ENCODE results near the gene MRPL57. TPM values are rescaled to one million over a fixed set of nuclear protein-coding genes. Genes with fewer than 3 reads are reported as not detected.
A peak's percentile ranks its signal among the peaks of the same experiment; 100 is the strongest.
"Not testable (repeated sequence)": the region's sequence is repeated elsewhere in the genome, so short reads cannot be mapped to it uniquely, and the experiment has no call there.

The MRPL57 gene
- total RNA-seq, result 11.3 and 12.2 TPM in 2 replicates

- peak; percentile 97 for DNase-seq
- Mint-ChIP-seq H3K27ac (peak within 1 kb of the TSS; percentile 91), H3K9me3 (no peaks in the 10 kb centered on the region), H3K4me1 (peaks cover 22% of the 10 kb centered on the region), H3K27me3 (no peaks in the 10 kb centered on the region), H3K4me3 (peak within 1 kb of the TSS; percentile 96), H3K36me3 (ENCODE audit: low read depth) (peaks cover 7% of the 10 kb centered on the region)
- TF ChIP-seq, protein P1, sequence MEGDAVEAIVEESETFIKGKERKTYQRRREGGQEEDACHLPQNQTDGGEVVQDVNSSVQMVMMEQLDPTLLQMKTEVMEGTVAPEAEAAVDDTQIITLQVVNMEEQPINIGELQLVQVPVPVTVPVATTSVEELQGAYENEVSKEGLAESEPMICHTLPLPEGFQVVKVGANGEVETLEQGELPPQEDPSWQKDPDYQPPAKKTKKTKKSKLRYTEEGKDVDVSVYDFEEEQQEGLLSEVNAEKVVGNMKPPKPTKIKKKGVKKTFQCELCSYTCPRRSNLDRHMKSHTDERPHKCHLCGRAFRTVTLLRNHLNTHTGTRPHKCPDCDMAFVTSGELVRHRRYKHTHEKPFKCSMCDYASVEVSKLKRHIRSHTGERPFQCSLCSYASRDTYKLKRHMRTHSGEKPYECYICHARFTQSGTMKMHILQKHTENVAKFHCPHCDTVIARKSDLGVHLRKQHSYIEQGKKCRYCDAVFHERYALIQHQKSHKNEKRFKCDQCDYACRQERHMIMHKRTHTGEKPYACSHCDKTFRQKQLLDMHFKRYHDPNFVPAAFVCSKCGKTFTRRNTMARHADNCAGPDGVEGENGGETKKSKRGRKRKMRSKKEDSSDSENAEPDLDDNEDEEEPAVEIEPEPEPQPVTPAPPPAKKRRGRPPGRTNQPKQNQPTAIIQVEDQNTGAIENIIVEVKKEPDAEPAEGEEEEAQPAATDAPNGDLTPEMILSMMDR (IDR thresholded peaks at IDR 0.05), result no peak
- ChIA-PET POLR2A (interaction anchor here (0.5 to 2.3 kb wide), 13 partner anchors 10 to 645 kb away, joined by 3 to 15 read pairs (median 6); partner anchors contain the start of genes EEF1AKMT1, FGF9, MICU2 and XPO4), CTCF (interaction anchor here (0.6 to 1.5 kb wide), 5 partner anchors 121 to 684 kb away, joined by 3 to 7 read pairs (median 3); no protein-coding TSS in a partner anchor)
- peak; percentile 94 for ATAC-seq (ENCODE audit: low read depth)
- intact Hi-C loops (cut with micrococcal nuclease), result loop anchor here (1.0 to 10.0 kb wide), 9 partner anchors 66 to 491 kb away; partner anchors contain the start of genes IL17D, LATS2, MICU2 and ZDHHC20
Measured at GRCh38 chr13:21176215-21176981, at the start of gene MRPL57, which contains the start of gene SKA3. TSS of gene MRPL57 (plus strand) at chr13:21176658. CDS start at chr13:21176917, 259 bp downstream. TSS of gene SKA3 (minus strand) at chr13:21176552. CDS start at chr13:21176477, 75 bp downstream.

DNA sequence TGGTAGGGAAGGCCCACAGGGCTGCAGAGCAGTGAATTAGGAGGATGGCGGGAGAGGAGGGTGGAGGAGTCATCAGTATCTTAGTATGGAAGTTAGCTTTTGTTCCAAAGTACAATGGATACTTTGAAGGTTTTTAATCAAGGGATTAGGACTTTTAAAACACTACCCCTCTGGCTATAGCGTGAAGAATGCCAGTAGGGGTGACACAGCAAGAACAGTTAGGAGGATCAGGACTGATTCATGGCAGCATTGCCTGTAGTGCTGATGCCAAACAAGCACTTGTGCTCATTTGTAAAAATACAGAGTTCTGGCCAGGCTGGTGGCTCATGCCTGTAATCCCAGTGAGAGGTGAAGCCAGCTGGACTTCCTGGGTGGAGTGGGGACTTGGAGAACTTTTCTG, 46.3 kb upstream of the MRPL57 start:
- CTCF ChIA-PET, result no interaction called here
- H3K4me1 Mint-ChIP-seq, result no peaks in the 10 kb centered on the region
- no peaks in the 10 kb centered on the region for H3K36me3 Mint-ChIP-seq (ENCODE audit: low read depth)
- intact Hi-C loops (cut with micrococcal nuclease), result no loop called here
- H3K27me3 Mint-ChIP-seq, result peaks cover 15% of the 10 kb centered on the region
- no peaks in the 10 kb centered on the region for H3K9me3 Mint-ChIP-seq
- POLR2A ChIA-PET, result no interaction called here
- ATAC-seq (ENCODE audit: low read depth) (no peak), DNase-seq (no peak)
- no peak overlapping the region for H3K27ac Mint-ChIP-seq
- no peak overlapping the region for H3K4me3 Mint-ChIP-seq
- TF ChIP-seq, protein P1 (IDR thresholded peaks at IDR 0.05), result no peak

- DNase-seq, result no peak
- H3K36me3 Mint-ChIP-seq (ENCODE audit: low read depth), result no peaks in the 10 kb centered on the region
- no peak for ATAC-seq (ENCODE audit: low read depth)
- intact Hi-C loops (cut with micrococcal nuclease), result no loop called here
- H3K9me3 Mint-ChIP-seq, result peaks cover 5% of the 10 kb centered on the region
- ChIA-PET POLR2A (no interaction called here), CTCF (no interaction called here)
- no peak overlapping the region for H3K27ac Mint-ChIP-seq
- H3K27me3 Mint-ChIP-seq, result peaks cover 17% of the 10 kb centered on the region
- H3K4me1 Mint-ChIP-seq, result no peaks in the 10 kb centered on the region
- H3K4me3 Mint-ChIP-seq, result no peak overlapping the region
- TF ChIP-seq, protein P1 (IDR thresholded peaks at IDR 0.05), result no peak
Measured at GRCh38 chr13:21133077-21133476, 43.4 kb upstream of the MRPL57 start.

DNA sequence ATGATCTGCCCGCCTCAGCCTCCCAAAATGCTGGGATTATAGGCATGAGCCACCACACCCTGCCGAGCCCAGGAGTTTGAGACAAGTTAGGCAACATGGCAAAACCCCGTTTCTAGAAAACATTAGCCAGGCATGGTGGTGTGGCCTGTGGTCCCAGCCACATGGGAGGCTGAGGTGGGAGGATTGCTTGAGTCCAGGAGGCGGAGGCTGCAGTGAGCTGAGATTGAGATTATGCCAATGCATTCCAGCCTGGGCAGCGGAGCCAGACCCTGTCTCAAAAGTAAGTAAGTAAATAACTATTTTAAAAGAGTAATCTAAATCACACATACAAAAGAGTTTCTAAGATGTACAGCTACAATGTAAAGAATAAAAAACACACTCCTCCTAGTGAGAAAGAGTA, 42.0 kb upstream of the MRPL57 start:
- ATAC-seq (ENCODE audit: low read depth) (no peak), DNase-seq (no peak)
- H3K27ac Mint-ChIP-seq, result no peak overlapping the region
- H3K9me3 Mint-ChIP-seq, result peaks cover 5% of the 10 kb centered on the region
- intact Hi-C loops (cut with micrococcal nuclease), result no loop called here
- POLR2A ChIA-PET, result no interaction called here
- peaks cover 17% of the 10 kb centered on the region for H3K27me3 Mint-ChIP-seq
- TF ChIP-seq, protein P1 (IDR thresholded peaks at IDR 0.05), result no peak
- H3K36me3 Mint-ChIP-seq (ENCODE audit: low read depth), result no peaks in the 10 kb centered on the region
- peaks cover under 1% of the 10 kb centered on the region for H3K4me1 Mint-ChIP-seq
- CTCF ChIA-PET, result no interaction called here
- no peak overlapping the region for H3K4me3 Mint-ChIP-seq

DNA sequence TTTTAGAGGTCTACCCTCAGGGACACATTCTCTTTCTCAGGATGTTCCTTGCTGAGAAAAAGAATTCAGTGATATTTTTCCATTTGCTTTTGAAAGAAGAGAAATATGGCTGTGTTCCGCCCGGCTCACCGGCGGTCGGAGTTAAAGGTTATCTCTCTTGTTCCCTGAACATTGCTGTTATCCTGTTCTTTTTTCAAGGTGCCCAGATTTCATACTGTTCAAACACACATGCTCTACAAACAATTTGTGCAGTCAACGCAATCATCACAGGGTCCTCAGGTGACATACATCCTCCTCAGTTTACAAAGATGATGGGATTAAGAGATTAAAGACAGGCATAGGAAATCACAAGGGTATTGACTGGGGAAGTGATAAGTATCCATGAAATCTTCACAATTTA, 40.6 kb upstream of the MRPL57 start:
- POLR2A ChIA-PET; ATAC-seq (ENCODE audit: low read depth); H3K27ac Mint-ChIP-seq: not testable (repeated sequence)

More for the DNA sequence above, 40.6 kb upstream of the MRPL57 start:
- peaks cover 12% of the 10 kb centered on the region for H3K4me1 Mint-ChIP-seq
- peaks cover 12% of the 10 kb centered on the region for H3K36me3 Mint-ChIP-seq (ENCODE audit: low read depth)
- H3K4me3 Mint-ChIP-seq; CTCF ChIA-PET; DNase-seq; H3K9me3 Mint-ChIP-seq; intact Hi-C loops (cut with micrococcal nuclease): not testable (repeated sequence)
- peaks cover 13% of the 10 kb centered on the region for H3K27me3 Mint-ChIP-seq

Data from activated B cell treated with CpG ODN at 0.5 μM for 24 hours (primary cell).